Sigmoid colon (tissue), 7 donors: ENCODE results near the gene EXTL1. TPM values are rescaled to one million over a fixed set of nuclear protein-coding genes. Genes with fewer than 3 reads are reported as not detected.

ENCODE experiments used
- DNase-seq: peaks from one replicate; pipeline ENCODE4 v3.0.0-alpha.2; 2019
- H3K27ac ChIP-seq, 4 donors: fragments of 200-600 bp; sonication (generic); one replicate each; pipeline ENCODE4 v1.5.1; 2016 to 2019; ENCODE audit warnings: mild to moderate bottlenecking in 1 of 4
- H3K27me3 ChIP-seq, 3 donors: fragments of 200-600 bp; sonication (generic); one replicate each; pipeline ENCODE4 v1.5.1; 2019; ENCODE audit warnings: mild to moderate bottlenecking in 1 of 3
- H3K36me3 ChIP-seq, 4 donors: fragments of 200-600 bp; sonication (generic); one replicate each; pipeline ENCODE4 v1.5.1; 2016 to 2019
- H3K4me1 ChIP-seq, 4 donors: fragments of 200-600 bp; sonication (generic); one replicate each; pipeline ENCODE4 v1.5.1; 2017 to 2019
- H3K4me3 ChIP-seq, 4 donors: fragments of 200-600 bp; sonication (generic); one replicate each; pipeline ENCODE4 v1.5.1; 2017 to 2019; ENCODE audit warnings: mild to moderate bottlenecking in 2 of 4, moderate library complexity in 1 of 4
- H3K9me3 ChIP-seq, 4 donors: fragments of 200-600 bp in 3 of 4; sonication (generic) in 3 of 4; one replicate each; pipeline versions ENCODE4 v1.5.1 to v1.6.1; 2013 to 2019
- CTCF ChIP-seq, 4 experiments: fragments of 450-650 bp in 3 of 4; fragments of 200-600 bp in 1 of 4; IDR thresholded peaks; one replicate each; pipeline ENCODE4 v1.5.1; 2016 to 2019; ENCODE audit warnings: antibody characterized with exemption in 4 of 4, mild to moderate bottlenecking in 3 of 4, moderate library complexity in 2 of 4
- EP300 ChIP-seq, 4 donors: sonication (generic); formaldehyde crosslinking; IDR thresholded peaks; one replicate each; pipeline ENCODE4 v1.6.1; 2017; ENCODE audit warnings: antibody characterized with exemption in 4 of 4
- POLR2A ChIP-seq, 2 donors: fragments of 450-650 bp; IDR thresholded peaks; one replicate each; pipeline ENCODE4 v1.6.1; 2016; ENCODE audit warnings: antibody characterized with exemption in 2 of 2, mild to moderate bottlenecking in 2 of 2, moderate library complexity in 2 of 2
- POLR2AphosphoS5 ChIP-seq, 4 donors: sonication (generic); formaldehyde crosslinking; IDR thresholded peaks; one replicate each; pipeline ENCODE4 v1.6.1; 2017; ENCODE audit warnings: antibody characterized with exemption in 4 of 4
- WGBS, 2 donors: extraction: QIAGEN DNeasy Blood & Tissue Kit; methylation state at CpG; one replicate each; pipeline ENCODE4 v1.1.7; 2013; 5-methylcytosine and 5-hydroxymethylcytosine counted together
- intact Hi-C: fragments of 100-400 bp; cut with DNase I; formaldehyde crosslinking; loops from one replicate; pipeline ENCODE4 v1.15.1; 2023
- polyA plus RNA-seq, 3 donors: library from polyadenylated mRNA; stranded (reverse); fragments of 200-250 nt; gene quantifications; one replicate each; pipeline ENCODE4 v1.2.3, GENCODE V29; 2013
- total RNA-seq, 4 donors: library from RNA; depleted of rRNA; stranded (reverse); fragments of >200 nt; gene quantifications; one replicate each; pipeline ENCODE4 v1.1.0, GENCODE V29; 2016
- donor health status: healthy with polysubstance abuse.
- donor health status: Bipolar disorder and iron deficiency.
- donor health status: healthy.

Gene EXTL1
- total and polyA plus RNA-seq, 7 donors = under 0.01 to 1.5 (median 1.0) TPM; not detected in 1

- no peak for DNase-seq
- H3K36me3 ChIP-seq = no peaks in the 10 kb centered on the region
- TF ChIP-seq CTCF (IDR thresholded peaks at IDR 0.05) (no peak), POLR2A (IDR thresholded peaks at IDR 0.05) (no peak), POLR2AphosphoS5 (IDR thresholded peaks at IDR 0.05) (no peak), EP300 (IDR thresholded peaks at IDR 0.05) (no peak)
- no peak overlapping the region for H3K4me3 ChIP-seq
- 82 to 85% methylated on average over 8 of the region's 8 CpGs for WGBS, 2 donors
- no peaks in the 10 kb centered on the region for H3K9me3 ChIP-seq
- peak overlapping the region in 2 of 4 donors; percentile 5 to 47 for H3K27ac ChIP-seq
- intact Hi-C loops = no loop called here
- H3K4me1 ChIP-seq = peaks cover 0 to 27% (median 17%) of the 10 kb centered on the region in 4 donors
- H3K27me3 ChIP-seq = no peaks in the 10 kb centered on the region
Measured at GRCh38 chr1:26022404-26022779, 817 bp downstream of the EXTL1 start.

- H3K9me3 ChIP-seq = no peaks in the 10 kb centered on the region
- H3K27ac ChIP-seq = no peak overlapping the region
- no peak for DNase-seq
- peaks cover 0 to 27% (median 17%) of the 10 kb centered on the region in 4 donors for H3K4me1 ChIP-seq
- no peaks in the 10 kb centered on the region for H3K36me3 ChIP-seq
- WGBS, 2 donors = 89 to 90% methylated on average over 13 of the region's 13 CpGs
- TF ChIP-seq POLR2AphosphoS5 (IDR thresholded peaks at IDR 0.05) (no peak), EP300 (IDR thresholded peaks at IDR 0.05) (no peak), CTCF (IDR thresholded peaks at IDR 0.05) (no peak), POLR2A (IDR thresholded peaks at IDR 0.05) (no peak)
- H3K4me3 ChIP-seq = no peak overlapping the region
- intact Hi-C loops = no loop called here
- no peaks in the 10 kb centered on the region for H3K27me3 ChIP-seq
Measured at GRCh38 chr1:26023009-26023408, 1.4 kb downstream of the EXTL1 start.

- Histone ChIP-seq H3K27ac (no peak overlapping the region), H3K4me3 (no peak overlapping the region), H3K27me3 (no peaks in the 10 kb centered on the region), H3K36me3 (no peaks in the 10 kb centered on the region), H3K4me1 (peaks cover 0 to 27% (median 17%) of the 10 kb centered on the region in 4 donors), H3K9me3 (no peaks in the 10 kb centered on the region)
- intact Hi-C loops = no loop called here
- 88 to 92% methylated on average over 5 of the region's 5 CpGs for WGBS, 2 donors
- DNase-seq = no peak
- no peak for TF ChIP-seq POLR2AphosphoS5 (IDR thresholded peaks at IDR 0.05)
- TF ChIP-seq EP300 (IDR thresholded peaks at IDR 0.05) = no peak
- no peak for TF ChIP-seq POLR2A (IDR thresholded peaks at IDR 0.05)
- no peak for TF ChIP-seq CTCF (IDR thresholded peaks at IDR 0.05)
Measured at GRCh38 chr1:26023826-26024225, 2.3 kb downstream of the EXTL1 start.

GRCh38 chr1:26025060-26025459 lies 3.5 kb downstream of the EXTL1 start:
- WGBS, 2 donors = 48 to 79% methylated on average over 5 of the region's 5 CpGs
- intact Hi-C loops = no loop called here
- Histone ChIP-seq H3K36me3 (no peaks in the 10 kb centered on the region), H3K4me1 (peaks cover 0 to 23% (median 15%) of the 10 kb centered on the region in 4 donors), H3K27ac (no peak overlapping the region), H3K4me3 (no peak overlapping the region), H3K9me3 (no peaks in the 10 kb centered on the region), H3K27me3 (no peaks in the 10 kb centered on the region)
- no peak for TF ChIP-seq CTCF (IDR thresholded peaks at IDR 0.05)
- no peak for TF ChIP-seq EP300 (IDR thresholded peaks at IDR 0.05)
- no peak for TF ChIP-seq POLR2AphosphoS5 (IDR thresholded peaks at IDR 0.05)
- no peak for TF ChIP-seq POLR2A (IDR thresholded peaks at IDR 0.05)
- no peak for DNase-seq

GRCh38 chr1:26025517-26025916 lies 3.9 kb downstream of the EXTL1 start:
- no peaks in the 10 kb centered on the region for H3K27me3 ChIP-seq
- no peaks in the 10 kb centered on the region for H3K9me3 ChIP-seq
- no peak overlapping the region for H3K4me3 ChIP-seq
- H3K27ac ChIP-seq = no peak overlapping the region
- intact Hi-C loops = no loop called here
- no peaks in the 10 kb centered on the region for H3K36me3 ChIP-seq
- TF ChIP-seq POLR2A (IDR thresholded peaks at IDR 0.05) (no peak), EP300 (IDR thresholded peaks at IDR 0.05) (no peak), CTCF (IDR thresholded peaks at IDR 0.05) (no peak), POLR2AphosphoS5 (IDR thresholded peaks at IDR 0.05) (no peak)
- no peak for DNase-seq
- peaks cover 0 to 18% (median 13%) of the 10 kb centered on the region in 4 donors for H3K4me1 ChIP-seq
- WGBS, 2 donors = 48 to 79% methylated on average over 5 of the region's 5 CpGs
